Glomerular endothelial cell (primary cell): ENCODE data around the gene DDRGK1. TPM values are rescaled to one million over a fixed set of nuclear protein-coding genes. Genes with fewer than 3 reads are reported as not detected.
"Not testable (repeated sequence)": the region's sequence is repeated elsewhere in the genome, so short reads cannot be mapped to it uniquely, and the experiment has no call there.

Experiments
- DNase-seq: peaks from one replicate; pipeline ENCODE4 v3.0.0-alpha.2; 2011; ENCODE audit warnings: low read depth, low spot score; ENCODE audit errors: extremely low read depth
- total RNA-seq: library from RNA; depleted of rRNA; stranded (reverse); fragments of >200 nt; gene quantifications from 2 replicates; pipeline ENCODE4 v1.2.3, GENCODE V29; 2015

Gene DDRGK1
- total RNA-seq, 1 donor from 2014 or later, result 82.0 TPM

DNA sequence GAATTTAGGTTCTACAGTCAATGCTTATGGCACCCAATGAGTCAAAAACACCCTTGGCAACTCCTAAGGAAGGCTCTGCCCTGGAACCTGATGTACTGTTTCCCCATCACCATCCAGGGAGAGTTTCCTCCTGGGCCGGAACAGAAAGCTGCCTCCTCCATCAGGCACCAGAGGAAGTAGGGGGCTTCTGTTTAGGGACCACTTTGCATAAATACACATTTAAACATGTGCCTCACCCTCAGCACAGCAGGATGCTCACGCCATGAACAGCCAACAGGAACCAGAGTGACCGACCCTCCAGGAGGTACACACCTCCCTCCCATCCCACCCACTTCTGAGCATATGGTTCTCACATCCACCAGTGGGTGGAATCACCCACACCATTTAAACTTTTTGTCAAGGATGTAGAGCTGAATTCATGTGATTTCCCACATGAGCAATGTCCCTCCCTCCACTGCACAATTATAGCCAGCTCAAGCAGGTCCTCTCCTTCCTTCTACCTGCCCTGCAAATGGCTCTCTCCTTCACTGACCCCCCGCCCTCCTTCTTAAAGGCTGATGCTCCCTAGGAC, 14.8 kb downstream of the DDRGK1 start:
- no peak for DNase-seq

DNA sequence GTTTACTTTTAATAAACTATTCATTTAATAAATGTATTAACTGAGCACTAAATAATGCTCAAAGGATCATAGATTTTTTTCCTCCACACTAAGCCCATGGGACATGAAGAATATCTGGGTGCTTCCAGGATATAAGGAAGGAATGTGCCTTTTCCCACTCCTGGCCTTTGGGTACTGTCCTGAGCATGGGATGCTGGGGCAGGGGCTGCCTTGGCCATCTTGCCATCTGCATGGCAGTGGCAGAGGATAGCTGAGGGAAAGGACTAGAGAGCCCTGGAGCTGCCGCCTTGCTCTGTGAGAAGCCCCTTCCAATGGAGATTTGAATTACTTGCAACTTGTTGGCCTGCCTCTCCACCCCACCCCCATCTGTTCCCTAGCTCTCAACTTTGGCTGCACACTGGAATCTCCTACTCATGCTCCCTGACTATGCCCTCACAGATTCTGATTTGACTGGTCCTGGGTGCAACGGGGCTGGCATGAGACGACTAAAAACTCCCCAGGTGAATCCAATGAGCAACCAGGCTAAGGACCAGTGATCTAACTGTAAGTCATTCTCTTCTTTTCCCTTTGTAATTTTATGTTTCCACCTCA, 15.6 kb downstream of the DDRGK1 start:
- no peak for DNase-seq

DNA sequence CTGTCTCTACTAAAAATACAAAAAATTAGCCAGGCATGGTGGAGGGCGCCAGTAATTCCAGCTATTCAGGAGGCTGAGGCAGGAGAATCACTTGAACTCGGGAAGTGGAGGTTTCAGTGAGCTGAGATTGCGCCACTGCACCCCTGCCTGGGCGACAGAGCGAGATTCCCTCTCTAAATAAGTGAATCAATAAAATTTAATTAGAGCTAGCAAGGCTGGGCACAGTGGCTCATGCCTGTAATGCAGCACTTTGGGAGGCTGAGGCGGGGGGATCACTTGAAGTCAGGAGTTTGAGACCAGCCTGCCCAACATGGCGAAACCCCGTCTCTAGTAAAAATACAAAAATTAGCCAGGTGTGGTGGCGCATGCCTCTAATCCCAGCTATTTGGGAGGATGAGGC, 16.6 kb downstream of the DDRGK1 start:
- not testable (repeated sequence) for DNase-seq

DNA sequence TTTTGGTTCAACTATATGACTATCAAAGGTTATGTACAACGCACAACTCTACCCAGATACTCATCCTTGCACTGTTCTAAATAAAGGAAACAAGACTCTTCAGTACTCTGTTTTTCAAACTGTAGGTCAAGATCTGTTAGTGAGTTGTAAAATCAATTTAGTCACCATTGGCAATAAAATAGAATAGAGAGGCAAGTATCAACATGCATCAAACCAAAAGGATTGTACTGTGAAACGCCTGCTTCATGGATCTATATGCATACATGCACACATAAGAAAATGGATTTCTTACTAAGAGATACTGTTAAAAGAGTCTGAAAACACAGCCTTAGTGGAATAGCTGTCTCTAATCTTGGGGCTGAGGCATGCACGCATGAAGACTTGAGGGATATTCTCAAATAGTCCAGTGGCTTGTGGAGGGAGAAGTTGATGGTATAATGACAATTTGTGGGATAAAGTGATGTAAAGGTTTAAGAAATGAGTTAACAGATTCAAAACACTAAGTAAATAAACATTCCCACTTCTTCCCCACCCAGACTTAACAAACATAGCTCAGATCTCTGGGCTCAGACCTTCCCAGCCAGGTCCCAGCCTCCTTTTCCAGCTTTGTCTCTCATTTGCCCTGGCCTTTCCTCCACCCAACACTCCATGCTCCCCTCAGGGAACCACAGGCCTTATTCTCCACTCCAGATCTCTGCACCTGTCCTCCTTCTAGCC, 20.4 kb downstream of the DDRGK1 start:
- DNase-seq, result no peak

DNA sequence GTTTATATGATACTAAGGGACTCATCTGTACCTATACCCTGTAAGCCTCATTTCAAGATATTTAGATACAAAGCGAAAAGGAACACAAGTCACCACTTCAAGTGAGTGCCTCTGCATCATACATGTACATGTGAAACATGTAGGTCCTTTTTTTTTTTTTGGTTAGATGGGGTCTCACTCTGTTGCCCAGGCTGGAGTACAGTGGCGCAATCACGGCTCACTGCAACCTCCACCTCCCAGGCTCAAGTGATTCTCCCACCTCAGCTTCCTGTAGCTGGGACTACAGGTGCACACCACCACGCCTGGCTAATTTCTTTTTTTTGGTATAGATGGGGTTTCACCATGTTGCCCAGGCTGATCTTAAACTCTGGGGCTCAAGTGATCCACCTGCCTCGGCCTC, 22.1 kb downstream of the DDRGK1 start:
- DNase-seq, result not testable (repeated sequence)

DNA sequence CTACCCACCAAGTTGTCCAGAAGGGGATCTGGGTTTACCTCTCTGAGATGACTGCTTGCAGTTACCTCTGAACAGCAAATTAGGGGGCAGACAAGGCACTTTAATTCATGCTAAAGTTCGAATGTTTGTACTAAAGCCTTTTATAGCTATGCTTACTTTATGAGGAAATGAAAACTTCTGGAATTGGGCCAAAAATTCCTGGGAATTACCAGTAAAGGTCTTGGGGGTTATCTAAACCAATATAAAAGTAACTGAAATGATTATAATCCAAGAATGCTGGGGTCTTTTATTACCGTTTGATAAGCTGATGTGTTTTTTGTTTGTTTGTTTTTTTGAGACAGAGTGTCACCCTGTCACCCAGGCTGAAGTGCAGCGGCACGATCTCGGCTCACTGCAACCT, 23.2 kb downstream of the DDRGK1 start:
- DNase-seq, result no peak

DNA sequence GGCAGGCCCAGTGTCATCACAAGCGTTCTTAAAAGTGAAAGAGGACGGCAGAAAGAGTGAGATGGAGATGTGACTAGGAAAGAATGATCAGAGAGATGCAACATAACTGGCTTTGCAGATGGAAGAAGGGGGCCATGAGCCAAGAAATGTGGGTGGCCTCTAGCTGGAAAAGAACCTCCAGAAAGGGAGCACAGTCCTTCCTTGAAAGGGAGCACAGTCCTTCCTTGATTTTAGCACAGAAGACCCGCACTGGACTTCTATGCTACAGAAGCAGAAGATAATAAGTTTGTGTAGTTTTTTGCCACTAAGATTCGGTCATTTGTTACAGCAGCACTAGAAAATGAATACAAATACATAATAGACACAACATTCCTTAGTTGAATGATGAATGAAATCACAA, 24.2 kb downstream of the DDRGK1 start:
- no peak for DNase-seq

DNA sequence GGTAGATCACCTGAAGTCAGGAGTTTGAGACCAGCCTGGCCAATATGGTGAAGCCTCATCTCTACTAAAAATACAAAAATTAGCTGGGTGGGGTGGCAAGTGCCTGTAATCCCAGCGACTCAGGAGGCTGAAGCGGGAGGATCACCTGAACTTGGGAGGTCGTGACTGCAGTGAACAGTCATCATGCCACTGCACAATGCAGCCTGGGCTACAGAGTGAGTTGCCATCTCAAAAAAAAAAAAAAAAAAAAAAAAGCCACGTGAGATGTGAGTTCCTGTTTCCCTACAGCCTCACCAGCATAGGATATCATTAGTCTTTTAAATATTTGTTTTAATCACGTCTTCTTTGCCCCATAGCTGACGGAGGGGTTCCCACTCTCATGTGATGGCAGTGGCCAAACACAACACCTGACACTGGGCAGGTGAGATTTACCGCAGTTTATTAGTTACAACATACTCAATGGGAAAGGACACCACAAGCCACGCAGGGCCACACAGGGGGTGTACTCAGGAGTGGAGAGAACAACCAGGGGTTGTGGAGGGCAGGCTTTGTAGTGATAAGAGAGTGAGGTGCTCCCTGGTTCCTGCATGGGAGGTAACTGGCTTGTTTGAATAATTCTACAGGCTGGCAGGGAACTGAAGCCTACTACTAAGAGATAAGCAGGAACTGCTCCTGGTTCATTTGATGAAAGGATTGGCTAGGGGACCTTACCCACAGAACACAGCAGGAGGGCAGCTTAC, 26.6 kb downstream of the DDRGK1 start:
- DNase-seq, result no peak

DNA sequence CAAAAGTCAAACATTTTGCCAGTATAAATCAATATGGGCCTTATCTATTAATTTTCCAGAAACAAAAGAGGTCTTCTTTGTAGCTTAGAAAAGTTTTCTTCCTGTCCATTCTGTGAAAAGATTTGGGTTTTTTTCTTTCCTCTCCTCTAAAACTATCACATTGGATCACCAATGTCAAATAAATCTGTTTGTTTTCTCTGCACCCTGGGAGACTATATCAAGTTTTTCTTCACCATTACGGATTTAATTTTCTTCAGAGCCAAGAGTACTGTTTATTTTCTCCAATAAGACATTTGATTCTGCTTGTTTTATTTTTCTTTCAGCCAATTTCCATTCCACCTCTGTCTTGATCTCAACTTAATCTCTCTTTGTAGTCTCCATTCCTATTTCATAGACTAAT, 29.2 kb downstream of the DDRGK1 start:
- no peak for DNase-seq

DNA sequence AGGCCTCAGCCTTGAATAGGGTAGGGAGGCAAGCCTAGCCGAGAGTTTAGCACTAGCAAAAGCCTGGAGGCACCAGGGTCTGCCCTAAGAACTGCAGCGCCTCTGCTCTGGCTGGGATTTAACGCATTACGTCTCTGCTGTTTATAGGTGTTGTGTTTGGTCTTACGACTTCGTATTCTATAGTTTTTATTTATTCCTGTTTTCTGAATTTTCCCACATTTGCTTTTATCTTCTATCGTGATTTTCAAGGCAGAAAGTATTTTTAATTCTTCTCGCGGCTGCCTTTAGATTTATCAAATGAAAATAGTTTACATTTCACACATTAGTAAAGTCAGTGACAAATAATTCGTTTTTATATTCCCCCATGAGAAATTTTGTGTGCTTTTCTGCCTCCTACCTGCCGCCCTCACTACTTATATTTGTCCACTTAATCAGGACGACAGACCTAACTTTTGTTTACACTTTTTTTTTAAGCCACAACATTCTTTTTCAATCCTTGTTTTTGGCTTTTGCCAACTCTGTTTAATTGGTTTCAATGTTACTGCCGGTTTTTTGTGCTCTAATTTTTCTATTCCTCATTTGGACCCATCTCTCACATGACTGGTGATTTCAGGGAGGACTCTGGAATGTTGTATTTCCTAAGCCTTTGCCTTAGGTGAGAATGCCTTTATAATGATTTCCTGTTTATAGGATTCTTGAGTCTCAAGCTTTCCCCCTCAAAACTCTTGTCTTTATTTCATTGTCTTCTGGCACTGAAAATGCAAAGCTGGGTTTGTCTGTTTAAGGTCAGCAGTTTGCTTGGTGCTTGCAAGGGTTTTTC, 29.8 kb downstream of the DDRGK1 start:
- DNase-seq, result no peak

DNA sequence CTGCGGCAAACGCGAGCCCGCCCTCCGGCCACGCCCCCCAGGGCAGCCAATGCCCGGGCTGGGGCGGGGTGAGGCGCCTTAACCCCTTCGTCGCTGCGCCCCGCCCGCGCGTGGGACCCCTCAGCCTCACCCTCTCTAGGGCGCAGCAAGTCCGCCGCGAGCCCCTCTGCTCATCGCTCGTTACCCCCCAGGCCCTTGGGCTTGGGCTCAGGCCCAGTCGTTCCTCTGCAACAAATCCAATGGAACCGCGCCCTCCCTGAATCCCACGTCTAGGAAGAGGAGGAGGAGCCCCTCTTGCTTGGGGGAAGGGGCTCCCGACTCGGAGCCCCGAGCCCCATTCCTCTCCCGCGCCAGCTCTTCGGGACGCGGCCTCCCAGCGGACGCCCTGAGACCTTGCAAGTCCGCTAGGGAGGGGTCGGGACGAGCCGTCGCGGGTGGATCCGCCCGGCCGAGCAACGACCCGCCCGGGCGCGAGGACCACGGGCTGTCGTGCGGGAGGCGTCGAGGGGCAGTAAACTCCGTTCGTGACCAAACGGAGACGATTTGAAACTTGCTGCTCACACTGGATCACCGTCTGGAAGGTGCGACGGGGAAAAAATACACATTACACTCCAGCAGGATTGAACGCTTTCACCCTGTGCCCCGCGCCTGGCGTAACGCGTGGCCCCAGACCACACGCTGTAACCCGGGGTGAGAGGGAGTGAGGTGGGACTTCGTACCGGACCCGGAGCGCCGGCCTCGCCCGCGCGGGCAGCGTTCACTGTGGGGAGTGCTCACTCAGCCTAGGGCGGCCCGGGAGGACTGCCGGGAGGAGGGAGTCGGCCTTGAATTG, 30.7 kb downstream of the DDRGK1 start:
- no peak for DNase-seq

DNA sequence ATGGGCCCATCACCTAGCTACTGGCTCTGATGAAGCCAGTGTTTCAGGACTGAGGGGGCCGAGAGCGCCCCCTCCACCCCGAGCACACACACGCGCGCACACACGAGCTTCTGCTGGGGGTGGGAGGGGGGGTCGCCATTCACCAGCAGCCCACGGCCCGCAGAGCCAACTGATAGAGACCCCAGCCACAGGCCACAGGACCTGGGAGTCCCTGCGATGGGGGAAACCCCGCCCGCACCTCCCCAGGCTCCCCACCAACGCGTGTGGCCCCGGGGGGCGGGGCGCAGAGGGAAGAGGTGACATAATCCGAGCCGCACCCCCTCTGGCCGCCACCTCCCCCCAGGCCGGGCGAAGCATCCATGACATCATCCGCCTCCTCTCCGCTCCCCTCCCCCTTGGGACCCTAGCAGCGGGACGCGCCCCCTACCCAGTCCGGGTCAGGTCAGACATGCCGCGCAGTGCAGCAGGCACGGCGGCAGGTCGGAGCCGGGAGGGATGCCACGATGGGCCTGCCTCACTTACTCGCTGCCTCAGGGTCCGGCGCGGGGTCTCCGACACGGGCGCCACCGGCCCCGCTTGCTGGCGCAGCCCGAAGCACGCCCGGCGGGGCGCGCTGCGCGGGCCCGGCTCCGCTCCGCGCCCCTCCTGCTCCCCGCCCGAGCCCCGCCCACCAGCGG, 31.4 kb downstream of the DDRGK1 start, which contains the start of gene LZTS3:
TSS of gene LZTS3 (minus strand) at position 617 of the 677 bp plus-strand sequence. CDS start 6,386 bp downstream, outside the sequence.
- no peak for DNase-seq

DNA sequence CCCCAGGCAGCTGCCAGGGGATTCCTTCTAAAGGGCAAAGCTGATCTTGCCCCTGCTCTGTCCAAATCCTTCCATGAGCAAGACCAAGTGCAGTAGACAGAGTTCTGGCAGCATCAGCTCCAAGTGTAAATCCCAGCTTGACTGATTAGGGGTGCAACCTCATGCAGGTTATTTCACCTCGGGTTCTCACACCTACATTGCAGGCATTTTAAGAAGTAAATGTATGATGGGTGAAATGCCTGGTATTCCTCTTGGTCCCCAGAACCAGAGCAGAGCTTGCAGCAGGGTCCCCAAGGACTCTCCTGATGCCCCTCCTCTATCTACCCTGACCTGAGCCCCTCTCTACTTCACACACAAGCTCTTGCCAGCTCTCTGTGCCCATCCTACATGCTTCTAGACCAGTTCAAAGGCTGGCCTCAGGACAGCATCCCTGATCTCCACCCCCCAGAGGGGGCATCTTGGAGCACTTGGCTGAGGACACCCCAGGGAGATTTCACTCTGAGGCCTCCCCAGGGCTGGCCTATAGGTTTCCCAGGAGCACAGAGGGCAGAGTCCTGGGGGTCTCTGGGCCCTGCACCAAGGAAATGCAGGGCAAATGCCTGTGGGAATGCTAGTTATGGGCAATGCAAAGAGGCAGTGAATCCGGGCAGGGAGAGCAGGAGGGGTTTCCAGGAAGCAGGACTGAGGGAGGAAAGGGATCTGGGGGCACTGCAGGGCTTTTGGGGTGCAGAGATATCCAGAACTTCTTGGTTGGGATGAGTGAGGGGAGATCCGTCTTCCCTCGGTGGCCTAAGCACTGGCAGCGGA, 32.2 kb downstream of the DDRGK1 start:
- DNase-seq, result no peak

DNA sequence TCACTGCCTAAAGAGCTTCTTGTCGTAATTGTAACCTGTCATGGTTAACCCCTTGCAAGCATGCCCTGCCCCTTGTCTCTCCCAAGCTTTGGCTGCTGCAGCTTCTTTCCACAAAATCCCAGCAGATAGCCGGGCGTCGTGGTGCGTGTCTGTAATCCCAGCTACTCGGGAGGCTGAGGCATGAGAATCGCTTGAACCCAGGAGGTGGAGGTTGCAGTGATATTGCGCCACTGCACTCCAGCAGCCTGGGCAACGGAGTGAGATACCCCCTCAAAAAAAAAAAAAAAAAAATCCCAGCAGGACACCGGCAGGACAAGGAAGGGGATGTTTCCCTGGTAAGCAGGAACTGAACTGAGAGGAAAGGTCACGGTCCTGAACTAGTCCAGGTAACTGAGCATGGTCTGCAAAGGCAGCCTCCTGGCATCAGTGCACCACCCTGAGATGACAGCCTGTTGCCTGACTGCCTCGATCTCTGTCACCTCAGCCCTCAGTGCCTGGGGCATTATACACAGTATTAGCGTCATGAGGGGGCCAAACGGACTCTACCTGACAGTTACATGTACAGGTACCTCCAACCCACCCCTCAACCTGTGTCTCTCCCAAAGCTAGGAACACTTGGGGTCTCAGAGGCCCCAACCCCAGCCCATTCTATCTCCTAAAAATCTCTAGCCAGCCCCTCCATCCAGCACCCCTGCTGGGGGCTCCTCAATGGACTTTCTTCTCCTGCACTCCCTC, 32.9 kb downstream of the DDRGK1 start:
- no peak for DNase-seq

DNA sequence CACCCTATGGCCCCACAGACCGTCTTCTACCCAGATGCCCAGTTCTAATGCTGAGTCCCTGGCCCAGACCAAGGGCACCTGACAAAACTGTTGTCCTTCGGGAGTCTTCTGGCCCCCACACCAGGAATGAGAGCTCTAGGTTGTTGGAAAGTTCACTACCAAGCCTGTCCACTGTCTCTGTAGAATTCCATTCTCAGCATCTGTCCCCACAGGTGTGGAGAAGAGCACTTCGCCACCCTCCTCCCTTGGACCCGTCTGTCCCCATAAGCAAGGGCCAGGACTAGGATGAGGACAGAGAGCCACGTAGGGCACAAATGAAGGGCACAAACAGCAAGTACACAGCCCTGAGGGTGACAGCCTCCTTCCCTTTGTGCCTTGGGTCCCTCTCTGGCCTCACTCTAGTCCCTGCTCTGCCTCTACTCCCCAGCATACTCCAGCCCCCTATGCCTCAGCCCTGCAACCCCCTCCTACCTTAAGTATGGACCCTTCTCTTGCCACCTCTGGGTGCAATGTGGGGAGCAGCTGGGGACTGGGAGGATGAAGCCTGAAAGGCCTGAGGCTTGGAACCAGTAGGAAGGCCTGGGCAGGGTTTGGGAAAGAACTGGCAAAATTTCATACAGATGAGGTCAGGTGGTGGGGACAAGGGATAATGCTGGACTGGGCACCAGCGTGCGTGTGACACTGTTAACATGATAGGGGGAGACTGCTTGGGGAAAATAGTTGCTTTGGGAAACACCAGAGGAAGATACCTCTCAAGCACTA, 35.5 kb downstream of the DDRGK1 start:
- DNase-seq, result no peak

DNA sequence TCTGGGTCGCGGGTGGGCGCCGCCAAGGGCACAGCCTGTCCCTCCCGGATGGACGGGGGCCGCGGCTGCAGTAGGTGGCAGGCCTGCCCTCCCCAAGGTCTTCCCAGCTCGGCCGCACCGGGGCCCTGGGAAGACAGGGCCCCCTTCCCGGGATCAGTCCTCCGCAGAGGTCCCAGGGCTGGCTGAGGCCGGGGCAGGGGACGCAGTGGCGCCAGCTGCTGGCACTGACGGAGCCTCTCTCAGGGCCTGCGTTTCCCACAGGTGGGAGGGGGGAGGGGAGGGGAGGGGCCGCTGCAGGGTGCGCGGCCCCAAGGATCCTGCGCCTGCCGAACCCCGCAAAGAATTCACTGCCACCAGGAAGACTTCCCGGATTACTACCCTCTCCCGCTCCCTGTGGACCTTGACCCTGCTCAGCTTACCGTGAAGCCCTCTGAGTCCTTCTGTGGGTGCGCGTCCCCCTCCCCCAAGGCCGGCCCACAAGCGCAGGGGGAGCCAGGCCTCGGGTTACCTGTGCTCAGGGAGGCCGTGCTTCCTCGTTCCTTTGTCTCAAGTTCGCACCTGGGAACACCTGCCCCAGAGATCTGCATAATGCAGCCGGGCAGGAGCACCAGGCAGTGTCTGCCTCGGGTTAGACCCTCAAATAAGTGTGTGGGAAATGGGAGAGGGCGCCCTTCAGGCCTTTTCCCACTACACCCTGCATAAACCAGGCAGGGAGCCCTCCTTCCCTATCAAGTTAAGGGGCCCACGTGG, 36.2 kb downstream of the DDRGK1 start:
- no peak for DNase-seq
